HG03558 (cell line): Measurements from ENCODE around the gene PLK1.
"Not testable (repeated sequence)": the region's sequence is repeated elsewhere in the genome, so short reads cannot be mapped to it uniquely, and the experiment has no call there.

ENCODE experiments used
- ATAC-seq: cut with Tn5 transposase; IDR thresholded peaks from one replicate; pipeline ENCODE4 v1.9.1; 2021; ENCODE audit warnings: moderate number of reproducible peaks; ENCODE audit not compliant: unreplicated experiment; ENCODE audit errors: extremely low read depth

The PLK1 gene

GRCh38 chr16:23678430-23679273 lies at the start of gene PLK1:
PLK1 (plus strand) TSS chr16:23678889; CDS start chr16:23678933, 44 bp downstream.
- ATAC-seq: peak; percentile 71

GRCh38 chr16:23629516-23629915 lies 49.2 kb upstream of the PLK1 start:
- no peak for ATAC-seq

- ATAC-seq: not testable (repeated sequence)
Measured at GRCh38 chr16:23631874-23632273, 46.8 kb upstream of the PLK1 start.

GRCh38 chr16:23634461-23635036 lies 44.1 kb upstream of the PLK1 start:
- no peak for ATAC-seq

- no peak for ATAC-seq
Measured at GRCh38 chr16:23635958-23636357, 42.7 kb upstream of the PLK1 start.

GRCh38 chr16:23640615-23640930 lies 38.1 kb upstream of the PLK1 start:
- no peak for ATAC-seq

- peak; percentile 83 for ATAC-seq
Measured at GRCh38 chr16:23640931-23641765, 37.5 kb upstream of the PLK1 start, which contains the start of the genes DCTN5 and PALB2. DCTN5 (plus strand) TSS chr16:23641466; CDS start chr16:23641543, 77 bp downstream. PALB2 (minus strand) TSS chr16:23641310; CDS start chr16:23641157, 153 bp downstream.

- no peak for ATAC-seq
Measured at GRCh38 chr16:23642246-23642774, 36.4 kb upstream of the PLK1 start.

- no peak for ATAC-seq
Measured at GRCh38 chr16:23650674-23651416, 27.8 kb upstream of the PLK1 start.

- ATAC-seq: no peak
Measured at GRCh38 chr16:23651943-23652468, 26.7 kb upstream of the PLK1 start.

- no peak for ATAC-seq
Measured at GRCh38 chr16:23663918-23664317, 14.8 kb upstream of the PLK1 start.

GRCh38 chr16:23666571-23667354 lies 11.9 kb upstream of the PLK1 start:
- ATAC-seq: no peak

GRCh38 chr16:23667355-23667659 lies 11.4 kb upstream of the PLK1 start:
- ATAC-seq: no peak

GRCh38 chr16:23668225-23668624 lies 10.5 kb upstream of the PLK1 start:
- no peak for ATAC-seq

GRCh38 chr16:23668873-23669272 lies 9.8 kb upstream of the PLK1 start:
- ATAC-seq: no peak

GRCh38 chr16:23670137-23670776 lies 8.4 kb upstream of the PLK1 start:
- ATAC-seq: peak; percentile 86

- ATAC-seq: no peak
Measured at GRCh38 chr16:23673971-23674614, 4.6 kb upstream of the PLK1 start.

GRCh38 chr16:23676924-23677480 lies 1.7 kb upstream of the PLK1 start:
- ATAC-seq: no peak
